K562 (cell line): Measurements from ENCODE around the gene COL15A1. TPM values are rescaled to one million over a fixed set of nuclear protein-coding genes. Genes with fewer than 3 reads are reported as not detected.

ENCODE experiments used
- ELF1 ChIP-seq: fragments of 200-800 bp; sonication (Bioruptor generic); IDR thresholded peaks from 2 replicates; pipeline ENCODE4 v1.6.1; 2016; ENCODE audit warnings: missing genetic modification characterization, missing compliant biosample characterization
- FIP1L1 ChIP-seq: fragments of 200-400 bp; formaldehyde crosslinking; IDR thresholded peaks from 2 replicates; pipeline ENCODE4 v1.6.1; 2018; ENCODE audit warnings: mild to moderate bottlenecking, low read depth, low read length; ENCODE audit not compliant: poor library complexity, severe bottlenecking
- GTF3C2 ChIP-seq: IDR thresholded peaks from 3 replicates; pipeline ENCODE4 v1.6.1; 2011; ENCODE audit warnings: borderline replicate concordance, mild to moderate bottlenecking, moderate library complexity; ENCODE audit not compliant: insufficient read length; ENCODE audit errors: extremely low read depth
- HDAC3 ChIP-seq: fragments of 450-650 bp; IDR thresholded peaks from 2 replicates; pipeline ENCODE4 v1.6.1; 2018; ENCODE audit warnings: borderline replicate concordance, mild to moderate bottlenecking, moderate library complexity; ENCODE audit not compliant: partially characterized antibody
- KDM5B ChIP-seq: fragments of 200-600 bp; sonication (generic); IDR thresholded peaks from 2 replicates; pipeline ENCODE4 v1.6.1; 2012; ENCODE audit warnings: low read depth, mild to moderate bottlenecking, moderate library complexity, low read length, control low read depth, inconsistent platforms; ENCODE audit not compliant: insufficient replicate concordance
- KLF13 ChIP-seq: fragments of 450-650 bp; IDR thresholded peaks from 2 replicates; pipeline ENCODE4 v1.6.1; 2016; ENCODE audit warnings: missing genetic modification characterization, low read depth, mild to moderate bottlenecking, missing compliant biosample characterization, moderate library complexity, borderline replicate concordance
- MXI1 ChIP-seq: IDR thresholded peaks from 2 replicates; pipeline ENCODE4 v1.6.1; 2011; ENCODE audit warnings: low read depth, mild to moderate bottlenecking, improper control_type of control experiment, low read length
- POLR2AphosphoS2 ChIP-seq: IDR thresholded peaks from 2 replicates; pipeline ENCODE4 v1.6.1; 2012; ENCODE audit warnings: low read length, improper control_type of control experiment
- RAD21 ChIP-seq, 2 experiments: fragments of 250-450 bp in 1 of 2; fragments of 450-650 bp in 1 of 2; sonication (Bioruptor Pico) in 1 of 2; formaldehyde crosslinking in 1 of 2; IDR thresholded peaks in 1 of 2; conservative IDR thresholded peaks in 1 of 2; 2 replicates each; pipeline versions ENCODE4 v1.4.0 to v1.8.0; 2020 to 2022; ENCODE audit warnings: mild to moderate bottlenecking in 2 of 2, moderate library complexity in 1 of 2
- RFX5 ChIP-seq: IDR thresholded peaks from 2 replicates; pipeline ENCODE4 v1.6.1; 2011; ENCODE audit warnings: low read depth, mild to moderate bottlenecking, improper control_type of control experiment, low read length
- SMARCE1 ChIP-seq: fragments of 450-650 bp; IDR thresholded peaks from 2 replicates; pipeline ENCODE4 v1.7.1; 2016; ENCODE audit warnings: mild to moderate bottlenecking
- SRF ChIP-seq, 2 experiments: fragments of 250-450, 450-650 bp in 1 of 2; sonication (Bioruptor Pico) in 1 of 2; sonication (generic) in 1 of 2; formaldehyde crosslinking; IDR thresholded peaks; 2 replicates each; pipeline versions ENCODE4 v1.5.0 to v1.5.1; 2020 to 2022; ENCODE audit warnings: mild to moderate bottlenecking in 1 of 2, missing genetic modification reagents in 1 of 2
- TFAP4 ChIP-seq: sonication (generic); formaldehyde crosslinking; IDR thresholded peaks from 2 replicates; pipeline ENCODE4 v1.8.0; 2022; ENCODE audit warnings: missing genetic modification reagents, mild to moderate bottlenecking, moderate library complexity, borderline replicate concordance
- ZBTB1 ChIP-seq: sonication (generic); formaldehyde crosslinking; IDR thresholded peaks from 2 replicates; pipeline ENCODE4 v1.8.1; 2023; ENCODE audit warnings: missing genetic modification reagents, low read depth, mild to moderate bottlenecking, borderline replicate concordance
- ZNF143 ChIP-seq: sonication (generic); formaldehyde crosslinking; IDR thresholded peaks from 2 replicates; pipeline ENCODE4 v1.9.0; 2022; ENCODE audit warnings: mild to moderate bottlenecking, missing genetic modification reagents
- ZNF280A ChIP-seq: fragments of 450-650 bp; IDR thresholded peaks from 2 replicates; pipeline ENCODE4 v1.6.1; 2018; ENCODE audit warnings: mild to moderate bottlenecking, low read depth; ENCODE audit not compliant: partially characterized antibody
- polyA plus RNA-seq, 8 experiments: library from polyadenylated mRNA; depleted of rRNA in 4 of 8; stranded (reverse) in 5 of 8; unstranded in 3 of 8; fragments of >200 nt; fragmentation: Nextera tagmentation in 2 of 8; fragmentation: Illumina TruSeq in 1 of 8; extraction: Ambion mirVana in 2 of 8; extraction: Trizol in 1 of 8; gene quantifications; 2 replicates each; pipeline versions ENCODE4 v1.2.1 to v1.2.3, GENCODE V29; 2011 to 2014; ENCODE audit warnings: inconsistent platforms in 1 of 8, missing spikeins in 1 of 8
- total RNA-seq, 7 experiments: library from RNA; depleted of rRNA in 6 of 7; stranded (reverse); fragments of >200 nt in 6 of 7; fragmentation: Illumina TruSeq in 2 of 7; extraction: Trizol in 2 of 7; gene quantifications; 2 replicates each; pipeline versions ENCODE4 v1.2.1 to v1.2.3, GENCODE V29; 2011 to 2021; ENCODE audit warnings: low replicate concordance in 1 of 7
- TF ChIP-seq, protein P1 (sequence below): sonication (generic); formaldehyde crosslinking; IDR thresholded peaks from 2 replicates; pipeline ENCODE4 v1.8.0; 2022; ENCODE audit warnings: mild to moderate bottlenecking, missing genetic modification reagents

COL15A1 gene
- total and polyA plus RNA-seq, 9 of the 15 experiments (the other 6 are each of a cell fraction or from before 2014, with no cell fraction given): 0.46 to 5.1 (median 2.6) TPM

- no peak for TF ChIP-seq RFX5
- peak; percentile 81 for TF ChIP-seq SMARCE1
- TF ChIP-seq ELF1: no peak
- peak; percentile 61; the same call in 1 of the 2 replicates for TF ChIP-seq TFAP4 (CRISPR knock-in tag)
- TF ChIP-seq FIP1L1: no peak
- no peak for TF ChIP-seq ZNF143
- no peak for TF ChIP-seq MXI1
- TF ChIP-seq KDM5B: no peak
- TF ChIP-seq SRF (CRISPR knock-in tag; IDR thresholded peaks at IDR 0.05): no peak
- TF ChIP-seq ZBTB1 (CRISPR knock-in tag): no peak
- TF ChIP-seq, protein P1, sequence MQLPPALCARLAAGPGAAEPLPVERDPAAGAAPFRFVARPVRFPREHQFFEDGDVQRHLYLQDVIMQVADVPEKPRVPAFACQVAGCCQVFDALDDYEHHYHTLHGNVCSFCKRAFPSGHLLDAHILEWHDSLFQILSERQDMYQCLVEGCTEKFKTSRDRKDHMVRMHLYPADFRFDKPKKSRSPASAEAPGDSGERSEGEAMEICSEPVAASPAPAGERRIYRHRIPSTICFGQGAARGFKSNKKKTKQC (CRISPR knock-in tag): no peak
- no peak for TF ChIP-seq KLF13 (tag)
- no peak for TF ChIP-seq ZNF280A
- TF ChIP-seq POLR2AphosphoS2: no peak
- peak; percentile 48 for TF ChIP-seq HDAC3
- peak in 1 of 2 experiments; percentile 50; a peak in 3 of 4 replicates for TF ChIP-seq RAD21 (CRISPR knock-in tag; conservative IDR thresholded peaks at IDR 0.05 in 1 of 2, IDR thresholded peaks at IDR 0.05 in 1 of 2)
- no peak for TF ChIP-seq GTF3C2
These were observed 131.7 kb downstream of the COL15A1 start (continued) for GRCh38 chr9:99075246-99075912.
